ENCODE measurements around the gene SFRP5.
A peak's percentile ranks its signal among the peaks of the same experiment; 100 is the strongest.

The SFRP5 gene

DNA sequence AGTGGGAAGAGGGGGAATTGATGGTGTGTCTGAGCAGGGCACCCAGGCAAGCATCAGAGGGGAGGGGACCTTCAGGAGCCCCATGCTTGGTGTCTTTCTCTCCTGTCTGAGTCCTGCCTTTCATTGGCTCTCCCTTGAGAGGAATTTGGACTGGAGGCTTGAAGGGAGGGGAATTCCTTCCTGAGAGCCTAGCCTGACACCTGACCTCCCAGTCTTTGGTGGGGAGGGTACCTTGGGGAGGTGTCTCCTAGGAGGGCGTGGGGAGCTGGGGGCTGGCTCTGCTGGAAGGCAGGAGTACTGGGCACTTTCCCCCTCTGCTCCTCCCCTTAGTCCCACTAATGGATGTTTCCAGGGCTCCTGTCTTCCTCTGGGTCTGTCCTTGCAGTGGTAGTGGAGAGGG is 1.3 kb upstream of the SFRP5 start:
- TF ChIP-seq, protein P1, sequence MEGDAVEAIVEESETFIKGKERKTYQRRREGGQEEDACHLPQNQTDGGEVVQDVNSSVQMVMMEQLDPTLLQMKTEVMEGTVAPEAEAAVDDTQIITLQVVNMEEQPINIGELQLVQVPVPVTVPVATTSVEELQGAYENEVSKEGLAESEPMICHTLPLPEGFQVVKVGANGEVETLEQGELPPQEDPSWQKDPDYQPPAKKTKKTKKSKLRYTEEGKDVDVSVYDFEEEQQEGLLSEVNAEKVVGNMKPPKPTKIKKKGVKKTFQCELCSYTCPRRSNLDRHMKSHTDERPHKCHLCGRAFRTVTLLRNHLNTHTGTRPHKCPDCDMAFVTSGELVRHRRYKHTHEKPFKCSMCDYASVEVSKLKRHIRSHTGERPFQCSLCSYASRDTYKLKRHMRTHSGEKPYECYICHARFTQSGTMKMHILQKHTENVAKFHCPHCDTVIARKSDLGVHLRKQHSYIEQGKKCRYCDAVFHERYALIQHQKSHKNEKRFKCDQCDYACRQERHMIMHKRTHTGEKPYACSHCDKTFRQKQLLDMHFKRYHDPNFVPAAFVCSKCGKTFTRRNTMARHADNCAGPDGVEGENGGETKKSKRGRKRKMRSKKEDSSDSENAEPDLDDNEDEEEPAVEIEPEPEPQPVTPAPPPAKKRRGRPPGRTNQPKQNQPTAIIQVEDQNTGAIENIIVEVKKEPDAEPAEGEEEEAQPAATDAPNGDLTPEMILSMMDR (IDR thresholded peaks at IDR 0.05; ENCODE audit: insufficient read depth, low read depth, low read length, missing control alignments) = no peak
- DNase-seq (ENCODE audit: low read depth) = no peak
- no peak overlapping the region for H3K4me3 ChIP-seq (ENCODE audit: low read depth, low read length)

DNA sequence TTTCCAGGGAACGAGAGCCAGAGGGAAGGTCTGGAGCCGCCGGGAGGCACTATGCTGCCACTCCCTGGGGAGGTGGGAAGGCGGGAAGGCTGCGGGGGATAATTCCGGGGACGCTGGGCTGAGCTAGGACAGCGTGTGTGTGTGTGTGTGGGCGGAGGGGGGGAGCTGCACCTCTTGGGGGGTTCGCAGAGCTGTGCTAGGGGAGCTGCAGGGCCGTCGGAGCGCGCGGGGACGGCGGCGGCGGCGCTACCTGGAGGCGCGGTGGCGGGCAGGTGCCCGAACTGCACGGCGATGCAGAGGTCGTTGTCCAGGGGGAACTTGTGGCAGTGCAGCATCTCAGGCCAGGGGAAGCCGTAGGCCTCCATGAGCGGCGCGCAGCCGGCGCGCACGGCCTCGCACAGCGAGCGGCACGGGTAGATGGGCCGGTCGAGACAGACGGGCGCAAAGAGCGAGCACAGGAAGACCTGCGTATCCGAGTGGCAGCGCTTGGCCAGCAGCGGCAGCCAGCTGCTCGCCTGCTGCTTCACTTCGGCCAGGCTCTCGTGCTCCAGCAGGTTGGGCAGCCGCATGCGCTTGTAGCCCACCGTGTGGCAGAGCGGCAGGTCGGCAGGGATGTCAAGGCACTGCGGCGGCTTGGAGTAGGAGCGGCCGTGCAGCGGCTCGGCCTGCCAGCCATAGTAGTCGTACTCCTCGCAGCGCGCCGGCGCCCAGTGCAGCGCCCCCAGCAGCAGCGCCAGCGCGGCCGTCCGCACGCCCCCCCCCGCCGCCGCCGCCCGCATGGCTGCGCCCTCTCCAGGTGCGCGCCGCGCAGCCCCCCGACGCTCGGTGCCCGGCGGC is 526 bp downstream of the SFRP5 start:
- H3K4me3 ChIP-seq (ENCODE audit: low read depth, low read length) = no peak overlapping the region
- DNase-seq (ENCODE audit: low read depth) = peak; percentile 11
- TF ChIP-seq, protein P1 (IDR thresholded peaks at IDR 0.05; ENCODE audit: insufficient read depth, low read depth, low read length, missing control alignments) = no peak

DNA sequence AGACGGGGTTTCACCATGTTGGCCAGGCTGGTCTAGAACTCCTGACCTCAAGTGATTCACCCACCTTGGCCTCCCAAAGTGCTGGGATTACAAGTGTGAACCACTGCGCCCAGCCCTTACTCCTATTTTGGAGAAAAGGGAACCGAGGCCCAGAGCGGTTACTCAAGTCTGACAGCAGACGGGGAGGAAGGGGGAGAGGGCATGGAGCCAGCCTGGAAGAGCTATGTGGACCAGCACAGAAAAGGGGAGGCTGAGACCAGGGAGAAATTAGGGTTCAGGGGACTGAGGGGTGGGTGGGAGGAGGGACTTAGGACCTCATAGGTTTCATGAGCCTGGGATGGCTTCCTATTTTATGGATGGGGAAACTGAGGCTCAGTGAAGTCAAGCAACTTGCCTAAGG is 1.5 kb downstream of the SFRP5 start:
- no peak overlapping the region for H3K4me3 ChIP-seq (ENCODE audit: low read depth, low read length)
- TF ChIP-seq, protein P1 (IDR thresholded peaks at IDR 0.05; ENCODE audit: insufficient read depth, low read depth, low read length, missing control alignments) = no peak
- DNase-seq (ENCODE audit: low read depth) = no peak

DNA sequence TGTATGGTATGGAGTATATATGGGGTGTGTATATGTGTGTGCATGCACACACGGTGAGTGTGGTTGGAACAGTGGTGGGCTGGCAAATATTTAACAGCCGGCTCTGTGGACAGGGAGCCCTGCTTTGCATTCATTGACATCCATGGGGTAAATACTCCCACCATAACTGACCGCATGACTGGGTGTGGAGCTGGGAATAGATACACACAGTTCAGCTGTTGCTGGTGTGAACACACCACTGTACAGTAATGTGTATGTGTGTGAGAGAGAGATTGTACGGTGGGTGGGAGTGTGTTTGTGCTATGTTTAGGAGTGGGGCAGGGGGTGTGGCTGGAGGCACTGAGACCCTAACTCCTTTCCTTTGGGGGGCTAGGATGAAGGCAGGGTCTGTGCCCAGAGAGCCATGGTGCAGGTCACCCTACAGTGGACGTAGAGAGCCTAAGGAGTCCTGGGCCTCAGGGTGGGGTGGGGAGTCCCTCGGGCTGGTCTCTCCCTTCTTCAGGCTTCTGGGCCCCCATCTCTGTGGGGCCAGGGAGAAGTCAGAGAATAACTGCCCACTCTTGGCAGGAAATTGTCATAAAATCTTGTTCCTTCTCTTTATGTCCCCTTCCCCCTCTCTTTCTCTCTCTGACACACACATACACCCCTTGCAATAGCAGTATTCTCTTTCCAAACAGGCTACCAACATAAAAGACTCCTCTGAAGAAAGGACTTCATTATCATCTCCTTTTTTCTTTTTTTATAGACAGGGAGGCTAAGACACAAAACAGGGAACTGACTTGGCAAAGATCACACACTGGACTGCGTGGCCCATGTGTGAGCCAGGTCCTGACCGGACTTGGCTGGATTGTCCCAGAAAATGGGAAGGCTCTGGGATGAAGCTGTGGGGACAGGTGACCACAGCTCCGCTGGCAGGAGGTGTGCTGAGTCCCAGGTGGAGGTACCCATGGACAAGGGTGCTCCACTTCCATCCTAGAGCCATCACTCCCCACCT is 3.2 kb downstream of the SFRP5 start:
- no peak for DNase-seq (ENCODE audit: low read depth)
- no peak overlapping the region for H3K4me3 ChIP-seq (ENCODE audit: low read depth, low read length)
- TF ChIP-seq, protein P1 (IDR thresholded peaks at IDR 0.05; ENCODE audit: insufficient read depth, low read depth, low read length, missing control alignments) = no peak

DNA sequence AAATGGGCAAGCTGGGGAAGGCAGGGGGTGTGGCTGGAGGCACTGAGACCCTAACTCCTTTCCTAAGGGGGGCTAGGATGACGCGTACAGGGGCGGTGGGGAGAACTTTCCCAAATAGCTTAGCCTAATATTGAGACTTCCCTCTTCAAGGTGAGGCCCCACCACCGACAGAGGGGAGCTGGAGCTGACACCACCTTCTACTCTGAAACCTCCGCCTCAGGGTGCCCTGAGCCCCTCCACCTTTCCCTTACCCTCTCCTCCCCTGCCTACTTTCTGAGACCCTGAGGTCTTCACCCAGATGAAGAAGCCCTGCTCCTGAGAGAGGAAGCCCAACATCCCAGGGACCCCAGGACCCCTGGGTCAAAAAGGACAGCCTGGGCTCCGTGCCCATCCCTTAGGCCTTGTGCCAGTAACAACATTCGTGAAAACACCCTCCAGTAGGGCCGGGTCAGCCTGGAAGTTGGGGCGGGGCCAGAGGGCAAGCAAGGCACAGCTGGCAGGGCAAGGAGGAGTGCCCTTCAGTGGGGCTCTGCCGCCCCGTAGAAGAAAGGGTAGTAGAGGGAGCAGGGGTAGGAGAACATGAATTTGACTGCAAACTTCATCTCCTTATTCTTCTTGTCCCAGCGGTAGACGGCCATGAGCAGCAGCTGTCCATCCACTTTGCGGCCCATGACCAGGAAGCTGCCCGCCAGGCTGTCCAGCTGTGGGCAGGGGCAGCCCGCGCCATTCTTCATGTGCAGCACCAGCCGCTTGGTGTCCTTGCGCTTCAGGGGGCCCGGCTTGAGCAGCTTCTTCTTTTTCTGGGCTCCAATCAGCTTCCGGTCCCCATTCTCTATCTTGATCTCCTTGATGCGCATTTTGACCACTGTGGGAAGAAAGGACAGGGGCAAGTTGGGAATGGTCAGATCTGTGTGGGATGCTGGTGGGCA is 4.5 kb downstream of the SFRP5 start:
- TF ChIP-seq, protein P1 (IDR thresholded peaks at IDR 0.05; ENCODE audit: insufficient read depth, low read depth, low read length, missing control alignments) = no peak
- DNase-seq (ENCODE audit: low read depth) = no peak
- no peak overlapping the region for H3K4me3 ChIP-seq (ENCODE audit: low read depth, low read length)

Measured in GM12865 (cell line).